SIG-M5 treated with dmso at 0.1 percent for 504 hours (cell line): Measurements from ENCODE around the gene ICOS.
"Not testable (repeated sequence)": the region's sequence is repeated elsewhere in the genome, so short reads cannot be mapped to it uniquely, and the experiment has no call there.

Experiments used
- DNase-seq: peaks from one replicate; lab custom pipeline; 2025; ENCODE audit not compliant: unreplicated experiment; lab: John Stamatoyannopoulos, UW

The ICOS gene

DNA sequence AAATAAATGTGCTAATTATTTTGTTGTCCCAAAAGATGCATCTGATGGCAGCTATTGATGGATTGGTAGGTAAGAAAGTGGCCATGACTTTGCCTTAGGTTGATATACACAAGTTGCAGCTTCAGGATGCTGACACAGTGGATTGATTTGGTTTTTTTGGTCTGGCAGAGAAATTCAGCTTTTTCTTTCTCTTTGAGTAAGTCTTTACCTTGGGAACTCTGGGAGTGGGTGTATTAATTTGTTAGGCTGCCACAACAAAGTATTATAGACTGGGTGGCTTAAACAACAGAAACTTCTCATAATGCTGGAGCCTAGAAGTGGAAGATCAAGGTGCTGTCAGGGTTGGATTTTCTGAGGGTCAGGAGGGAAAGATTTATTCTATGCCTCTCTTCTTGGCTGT lies 19.8 kb upstream of the ICOS start:
- no peak for DNase-seq

DNA sequence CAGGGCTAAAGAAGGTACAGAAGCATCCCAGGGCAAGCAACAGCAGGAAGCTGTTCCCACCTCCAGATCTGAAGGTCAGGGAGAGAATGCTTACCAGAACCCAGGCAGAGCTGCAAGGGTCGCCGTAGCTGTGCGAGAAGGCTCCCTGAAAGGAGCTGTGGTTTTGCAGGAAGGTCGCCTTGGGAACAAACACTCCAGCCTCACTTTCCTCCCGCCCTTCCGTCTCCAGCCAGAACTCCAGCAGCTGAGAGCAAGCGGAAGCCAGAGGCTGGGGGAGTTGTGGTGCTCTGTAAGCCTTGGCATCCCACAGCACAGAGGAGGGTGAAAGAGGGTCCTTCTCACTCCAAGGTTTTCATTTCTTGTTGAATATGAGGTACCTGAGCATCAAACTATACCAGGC lies 18.3 kb upstream of the ICOS start:
- DNase-seq, result no peak

DNA sequence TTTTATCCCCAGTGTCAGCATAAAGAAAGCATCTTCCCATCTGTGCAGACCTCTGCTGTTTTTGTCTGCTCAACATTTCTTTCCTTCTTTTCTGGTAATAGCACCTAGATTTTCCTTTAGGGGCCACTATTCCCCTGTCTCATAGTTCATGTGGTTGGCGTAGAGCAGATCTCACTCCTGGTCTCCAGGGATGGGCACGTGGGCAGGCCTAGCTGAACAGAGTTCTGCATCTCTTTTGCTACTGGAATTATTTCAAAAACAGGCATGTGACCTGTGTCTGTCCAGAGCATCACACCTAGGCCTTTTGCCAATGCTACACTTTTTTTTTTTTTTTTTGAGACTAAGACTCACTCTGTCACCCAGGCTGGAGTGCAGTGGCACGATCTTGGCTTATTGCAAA lies 17.7 kb upstream of the ICOS start:
- DNase-seq, result no peak

DNA sequence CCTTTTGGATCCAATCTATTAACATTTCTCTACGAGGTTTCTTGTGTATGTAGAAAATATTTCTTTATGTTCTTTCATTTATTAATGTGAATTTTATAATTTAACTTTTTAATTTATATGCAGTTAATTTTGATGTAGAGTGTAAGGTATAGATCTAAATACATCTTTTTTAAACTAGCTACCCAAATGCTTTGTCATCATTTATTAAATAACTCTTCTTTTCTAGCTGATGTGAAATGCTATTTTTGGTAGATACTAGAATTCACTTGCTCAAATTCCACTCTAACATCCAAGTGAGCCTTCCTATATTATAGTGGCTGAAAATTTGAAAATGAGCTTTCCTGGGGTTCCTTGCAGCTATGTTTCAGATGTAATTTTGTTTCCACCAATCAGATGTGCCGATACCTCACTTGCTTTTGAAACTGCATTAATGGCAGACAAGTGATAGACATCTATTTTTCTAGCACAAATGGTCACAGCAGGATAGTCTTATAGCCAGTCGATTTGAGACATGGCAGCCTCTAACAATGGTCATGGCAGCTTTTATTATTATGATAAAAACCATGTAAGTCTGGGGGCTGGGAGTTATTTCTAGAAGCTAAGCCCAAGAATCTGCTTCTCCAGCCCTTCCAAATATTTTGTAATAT lies 10.9 kb upstream of the ICOS start:
- DNase-seq, result no peak

DNA sequence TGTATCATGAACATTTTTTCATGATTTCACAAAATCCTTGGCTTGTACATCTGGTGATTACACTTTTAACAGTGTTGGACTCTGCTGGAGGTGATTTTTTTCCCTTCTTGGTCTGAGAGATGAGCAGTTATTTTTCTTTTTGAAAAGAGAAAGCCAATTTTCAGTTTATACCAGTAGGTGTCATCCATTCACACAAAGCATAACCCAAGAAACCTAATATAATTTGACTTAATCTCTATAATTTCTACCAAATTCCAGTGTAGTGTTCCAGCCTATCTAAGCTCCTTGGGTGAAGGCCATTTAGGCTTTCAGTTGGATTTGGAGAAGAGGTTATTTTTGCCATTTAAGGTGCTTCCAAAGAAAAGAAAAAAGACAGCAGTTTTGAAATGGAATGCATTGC lies 7.7 kb upstream of the ICOS start:
- no peak for DNase-seq

DNA sequence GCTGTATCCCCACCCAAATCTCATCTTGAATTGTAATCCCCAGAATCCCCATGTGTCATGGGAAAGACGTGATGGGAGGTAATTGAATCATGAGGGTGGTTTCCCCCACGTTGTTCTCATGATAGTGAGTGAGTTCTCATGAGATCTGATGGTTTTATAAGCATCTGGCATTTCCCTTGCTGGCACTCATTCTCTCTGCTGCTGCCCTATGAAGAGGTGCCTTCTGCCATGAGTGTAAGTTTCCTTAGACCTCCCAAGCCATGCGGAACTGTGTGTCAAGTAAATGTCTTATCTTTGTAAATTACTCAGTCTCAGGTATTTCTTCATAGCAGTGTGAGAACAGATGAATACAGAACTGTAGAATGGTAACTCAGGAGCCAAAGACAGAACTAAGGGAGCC lies 5.3 kb upstream of the ICOS start:
- DNase-seq, result not testable (repeated sequence)

DNA sequence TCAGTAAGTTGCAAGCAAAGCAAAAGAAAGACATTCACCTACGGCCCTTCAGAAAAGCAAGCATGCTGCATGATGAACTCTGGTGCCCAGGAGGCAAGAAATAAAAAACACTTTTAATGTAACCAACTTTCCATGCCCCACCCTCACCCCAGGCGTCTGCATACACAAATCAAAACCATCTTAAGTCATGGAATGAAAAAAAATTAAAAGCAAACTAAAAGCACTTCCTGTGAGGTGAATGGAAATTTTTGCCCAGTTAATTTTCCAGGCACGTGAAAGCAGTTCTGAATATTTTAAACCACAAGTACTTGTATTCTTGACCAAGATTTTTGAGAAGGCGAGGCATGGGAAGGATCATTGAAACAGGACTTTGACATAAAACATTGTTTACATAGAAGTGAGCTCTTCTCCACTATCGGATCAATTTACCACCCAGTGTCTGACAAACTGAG lies 2.5 kb upstream of the ICOS start:
- no peak for DNase-seq

DNA sequence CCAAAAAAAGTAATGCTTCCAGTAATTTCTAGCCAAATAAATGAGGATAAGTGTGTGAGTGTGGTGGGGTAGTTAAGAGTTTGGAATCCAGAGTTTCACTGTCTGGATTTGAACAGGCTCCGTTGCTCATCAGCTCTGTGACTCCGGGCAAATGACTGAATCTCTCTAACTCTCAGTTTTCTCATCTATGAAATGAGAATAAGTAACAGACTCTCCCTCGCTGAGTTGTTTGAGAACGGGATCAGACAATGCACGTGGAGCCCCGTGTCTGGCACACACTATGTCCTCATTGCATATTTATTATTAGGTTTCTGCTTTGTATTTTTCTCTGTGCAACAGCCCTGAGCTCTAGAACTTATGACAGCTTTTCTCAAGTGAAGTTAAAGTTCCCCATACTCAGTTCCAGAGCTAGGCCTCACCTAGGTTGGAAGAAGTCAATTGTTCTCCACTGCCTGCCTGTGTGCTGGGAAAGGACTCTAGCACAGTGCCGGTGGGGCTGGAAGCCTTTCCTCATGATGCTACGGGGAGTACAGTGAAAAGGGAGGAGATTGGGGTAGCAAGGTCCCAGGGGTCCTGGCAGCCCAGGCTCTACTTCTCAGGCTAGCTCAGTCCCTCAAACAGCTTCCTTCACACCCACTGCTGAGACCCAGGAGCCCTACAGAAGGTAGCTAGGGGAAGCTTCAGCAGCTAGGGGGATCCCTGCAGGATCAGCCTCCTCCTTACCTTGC lies 1.7 kb upstream of the ICOS start:
- no peak for DNase-seq

DNA sequence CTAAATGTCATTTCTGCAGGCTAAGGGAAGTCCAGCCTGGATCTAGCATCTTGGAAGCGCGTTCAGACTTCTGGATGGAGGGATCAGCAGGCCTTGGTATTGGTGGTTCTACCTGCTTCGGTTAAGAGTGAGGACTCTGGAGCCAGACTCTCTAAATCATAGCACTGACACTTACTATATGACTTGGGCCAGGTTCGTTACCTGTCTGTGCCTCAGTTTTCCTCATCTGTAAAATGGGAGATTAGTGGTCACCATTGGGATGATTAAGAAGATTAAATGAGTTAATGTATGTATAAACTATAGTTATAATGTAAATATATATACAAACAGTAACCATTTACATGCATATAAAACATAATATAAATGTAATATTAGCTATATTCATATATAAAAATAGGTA lies 995 bp upstream of the ICOS start:
- DNase-seq, result no peak

DNA sequence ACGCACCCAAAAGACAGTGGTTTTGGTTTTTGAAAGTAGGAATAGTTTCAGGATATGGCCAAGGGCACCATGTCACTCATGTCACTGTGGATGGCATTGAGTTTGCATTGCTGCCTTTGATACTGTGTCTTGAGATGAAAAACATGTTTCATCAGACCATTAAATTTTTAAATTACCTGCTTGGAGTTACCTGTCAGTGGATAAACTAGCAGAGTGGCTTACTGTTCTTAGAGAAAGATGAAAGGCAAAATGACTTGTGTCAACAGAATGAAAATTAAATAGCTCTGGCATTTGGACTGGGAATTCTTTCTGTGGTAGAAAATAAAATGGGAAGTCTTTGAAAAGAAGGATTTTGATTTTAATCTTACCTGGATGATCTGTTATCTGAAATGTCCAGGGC lies 386 bp downstream of the ICOS start:
- no peak for DNase-seq

DNA sequence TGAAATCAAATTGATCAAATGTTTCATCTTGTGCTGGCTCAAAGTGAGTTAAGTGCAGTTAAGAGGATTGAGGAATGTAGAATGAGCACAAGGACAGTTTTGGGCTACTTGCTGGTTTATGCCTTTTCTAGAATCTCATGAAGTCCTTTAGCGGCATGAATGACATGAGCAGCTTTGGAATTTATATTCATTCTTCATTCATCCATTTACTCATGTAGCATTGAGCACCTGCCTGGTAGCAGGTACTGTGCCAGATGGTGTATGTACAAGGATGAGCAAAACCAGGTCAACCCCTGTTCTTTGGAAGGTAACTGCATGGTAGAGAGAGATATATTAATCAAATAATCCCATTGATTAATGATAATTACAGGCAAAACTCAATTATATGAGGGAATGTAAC lies 1.2 kb downstream of the ICOS start:
- no peak for DNase-seq

DNA sequence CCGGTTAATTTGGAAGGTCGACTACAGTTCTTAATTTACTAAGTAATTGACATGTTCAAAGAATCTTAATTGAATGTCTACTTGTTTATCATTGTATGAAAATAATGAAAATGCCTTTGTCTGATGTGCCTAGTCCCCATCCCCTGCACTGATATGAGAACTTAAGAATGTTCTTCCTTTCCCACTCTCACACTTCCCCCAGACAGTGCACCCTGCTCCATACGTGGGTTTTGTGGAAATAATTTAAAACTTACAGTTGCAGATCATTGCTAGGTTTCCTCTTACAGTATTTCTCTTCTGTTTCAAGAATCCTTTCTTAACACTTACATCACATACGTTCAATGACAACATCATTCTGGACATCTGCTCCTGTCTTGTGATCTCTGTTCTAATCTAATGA lies 3.5 kb downstream of the ICOS start:
- no peak for DNase-seq

DNA sequence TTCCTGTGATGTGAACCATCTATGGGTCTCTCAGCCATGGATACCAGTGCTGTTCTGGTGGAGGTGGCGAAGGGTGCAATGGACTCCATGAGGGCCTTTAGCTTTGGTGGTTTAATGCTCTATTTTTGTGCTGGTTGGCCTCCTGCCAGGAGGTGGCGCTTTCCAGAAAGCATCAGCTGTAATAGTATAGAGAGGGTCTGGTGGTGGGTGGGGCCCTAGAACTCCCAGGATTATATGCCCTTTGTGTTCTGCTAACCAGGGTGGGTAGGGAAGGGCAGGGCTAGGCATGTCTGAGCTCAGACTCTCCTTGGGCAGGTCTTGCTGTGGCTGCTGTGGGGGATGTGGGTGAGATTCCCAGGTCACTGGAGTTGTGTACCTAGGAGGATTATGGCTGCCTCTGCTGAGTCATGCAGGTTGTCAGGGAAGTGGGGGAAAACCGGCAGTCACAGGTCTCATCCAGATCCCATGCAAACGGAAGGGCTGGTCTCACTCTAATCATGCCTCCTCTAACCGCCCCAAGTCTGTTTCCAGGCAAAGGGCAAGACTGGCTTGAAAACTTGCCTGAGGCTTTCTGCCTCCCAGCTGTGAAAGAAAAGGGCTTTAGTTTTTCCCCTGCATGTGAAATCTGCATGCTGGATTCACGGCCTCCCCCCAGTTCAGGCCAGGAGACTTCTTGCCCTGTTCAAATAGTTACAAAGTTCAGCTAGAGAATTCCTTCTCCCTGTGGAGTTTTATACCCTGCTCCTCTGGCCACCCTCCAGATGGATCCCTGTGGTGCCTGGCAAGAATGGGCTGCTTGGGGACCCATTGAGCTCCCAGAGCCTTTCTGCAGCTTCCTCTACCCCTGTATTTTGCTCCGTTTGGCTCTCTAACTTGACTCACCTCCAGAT lies 7.2 kb downstream of the ICOS start:
- not testable (repeated sequence) for DNase-seq

DNA sequence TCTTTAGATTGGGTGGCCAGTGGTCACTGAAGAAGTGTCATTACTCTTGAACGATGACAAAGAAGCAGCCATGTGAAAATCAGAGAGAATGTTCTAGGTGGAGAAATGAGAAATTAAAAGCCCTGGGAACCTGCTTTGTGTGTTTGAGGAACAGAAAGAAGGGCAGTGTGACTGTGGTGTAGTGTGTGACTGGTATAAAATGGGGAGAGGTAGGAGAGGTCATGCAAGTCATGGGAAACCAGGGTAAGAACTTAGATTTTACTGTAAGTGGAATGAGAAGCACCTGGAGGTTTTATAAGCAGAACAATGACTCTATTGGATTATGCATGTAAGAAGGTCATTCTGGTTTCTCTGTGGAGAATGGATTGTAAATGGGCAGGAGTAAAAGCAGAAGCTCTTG lies 12.2 kb downstream of the ICOS start:
- no peak for DNase-seq

DNA sequence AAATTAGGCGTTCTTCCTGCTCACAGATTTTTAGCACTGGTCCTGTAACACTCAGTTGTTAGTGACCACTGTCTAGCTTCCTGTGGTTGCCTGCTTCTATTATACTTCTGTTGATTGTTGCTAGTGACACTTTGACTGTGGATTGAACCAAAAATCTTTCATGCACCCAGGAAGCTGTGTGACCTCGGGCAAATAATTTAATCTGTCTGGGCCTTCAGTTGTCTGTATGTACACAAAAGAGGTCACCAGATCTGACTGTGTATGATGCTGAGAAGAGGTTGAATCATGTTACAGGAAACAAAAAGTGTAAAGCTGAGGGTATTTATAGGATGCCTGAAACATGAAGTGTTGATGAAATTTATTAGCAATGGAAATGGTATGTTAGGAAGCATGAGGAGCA lies 12.7 kb downstream of the ICOS start:
- no peak for DNase-seq

DNA sequence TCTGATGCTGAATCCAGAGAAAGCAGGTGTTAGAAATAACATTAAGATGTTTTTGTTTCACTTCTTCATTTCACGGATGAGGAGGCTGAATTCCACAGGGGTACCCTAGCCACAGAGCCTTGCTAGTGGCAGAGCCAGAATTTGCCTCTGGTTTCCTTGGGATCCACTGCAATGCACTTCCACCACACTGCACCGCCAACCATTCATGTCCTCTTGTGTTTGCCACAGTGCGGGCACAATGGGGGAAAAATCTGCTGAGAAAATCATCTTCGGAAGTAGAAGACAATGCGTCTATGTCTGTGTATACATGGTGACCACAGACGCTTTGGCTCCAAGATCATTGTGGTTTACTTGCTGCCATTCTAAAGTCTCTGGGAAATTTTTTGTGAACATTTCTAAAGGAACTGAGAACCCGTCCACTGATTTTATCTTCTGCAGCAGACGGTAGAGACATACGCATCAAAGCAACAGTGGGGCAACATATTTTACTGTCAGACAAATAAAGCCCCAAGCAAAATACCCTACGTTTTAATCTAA lies 14.9 kb downstream of the ICOS start:
- DNase-seq, result no peak

DNA sequence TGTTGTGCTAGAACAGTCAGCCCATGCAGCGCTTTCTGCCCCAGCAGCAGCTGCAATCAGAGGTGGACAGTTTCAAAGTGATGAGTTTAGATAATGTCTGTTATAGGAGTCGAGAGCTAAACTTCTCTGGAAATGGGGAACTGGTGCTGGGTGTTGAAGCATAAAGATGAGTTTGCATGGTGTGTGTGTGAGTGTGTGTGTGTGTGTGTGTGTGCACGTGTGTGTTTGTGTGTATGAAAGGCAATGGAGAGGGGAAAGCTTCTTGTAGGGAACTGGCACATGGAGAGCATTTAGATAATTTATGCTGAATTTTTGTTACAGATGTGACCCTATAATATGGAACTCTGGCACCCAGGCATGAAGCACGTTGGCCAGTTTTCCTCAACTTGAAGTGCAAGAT lies 22.7 kb downstream of the ICOS start:
- no peak for DNase-seq

DNA sequence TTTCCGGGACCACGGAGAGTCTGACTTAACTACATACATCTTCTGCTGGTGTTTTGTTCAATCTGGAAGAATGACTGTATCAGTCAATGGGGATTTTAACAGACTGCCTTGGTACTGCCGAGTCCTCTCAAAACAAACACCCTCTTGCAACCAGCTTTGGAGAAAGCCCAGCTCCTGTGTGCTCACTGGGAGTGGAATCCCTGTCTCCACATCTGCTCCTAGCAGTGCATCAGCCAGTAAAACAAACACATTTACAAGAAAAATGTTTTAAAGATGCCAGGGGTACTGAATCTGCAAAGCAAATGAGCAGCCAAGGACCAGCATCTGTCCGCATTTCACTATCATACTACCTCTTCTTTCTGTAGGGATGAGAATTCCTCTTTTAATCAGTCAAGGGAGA lies 23.1 kb downstream of the ICOS start:
- no peak for DNase-seq

DNA sequence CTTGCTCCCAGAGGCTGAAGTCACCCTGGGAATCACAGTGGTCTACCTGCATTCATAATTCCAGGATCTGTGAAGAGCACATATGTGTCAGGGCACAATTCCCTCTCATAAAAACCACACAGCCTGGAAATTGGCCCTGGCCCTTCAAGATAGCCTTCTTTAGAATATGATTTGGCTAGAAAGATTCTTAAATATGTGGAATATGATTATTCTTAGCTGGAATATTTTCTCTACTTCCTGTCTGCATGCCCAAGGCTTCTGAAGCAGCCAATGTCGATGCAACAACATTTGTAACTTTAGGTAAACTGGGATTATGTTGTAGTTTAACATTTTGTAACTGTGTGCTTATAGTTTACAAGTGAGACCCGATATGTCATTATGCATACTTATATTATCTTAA lies 24.2 kb downstream of the ICOS start:
- DNase-seq, result no peak

DNA sequence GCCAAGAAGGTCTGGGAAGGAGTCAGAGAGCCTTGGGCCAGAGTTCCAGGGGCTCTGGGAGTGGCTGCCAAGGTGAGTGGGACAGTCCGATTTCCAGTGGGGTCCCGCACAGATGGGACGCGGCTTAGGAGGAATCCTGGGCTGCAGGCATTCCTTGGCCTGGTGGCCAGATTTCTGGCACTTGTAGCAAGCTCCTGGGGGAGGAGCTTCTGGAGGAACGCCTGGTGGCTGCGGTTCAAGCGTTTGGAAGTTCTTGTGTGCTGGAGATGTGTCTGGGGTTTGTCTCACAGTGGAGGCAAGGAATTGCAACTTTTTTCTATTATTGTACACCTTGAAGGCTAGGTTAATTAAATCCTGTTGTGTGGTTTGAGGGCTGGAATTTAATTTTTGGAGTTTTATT lies 28.6 kb downstream of the ICOS start:
- not testable (repeated sequence) for DNase-seq

DNA sequence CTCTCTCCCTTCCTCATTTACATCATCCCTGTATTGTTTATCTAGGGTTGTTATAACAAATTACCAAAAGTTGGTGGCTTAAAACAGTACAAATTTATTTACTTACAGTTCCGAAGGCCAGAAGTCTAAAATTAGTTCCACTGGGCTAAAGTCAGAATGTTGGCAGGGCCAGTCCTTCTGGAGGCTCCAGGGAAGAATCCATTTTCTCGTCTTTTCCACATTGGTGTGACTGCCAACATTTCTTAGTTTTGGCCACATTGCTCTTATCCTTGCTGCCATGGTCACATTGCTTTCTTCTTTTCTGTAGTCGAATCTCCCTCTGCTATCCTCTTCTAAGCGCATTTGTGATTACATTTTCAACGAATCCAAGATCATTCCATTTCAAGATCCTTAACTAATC lies 34.7 kb downstream of the ICOS start:
- no peak for DNase-seq

DNA sequence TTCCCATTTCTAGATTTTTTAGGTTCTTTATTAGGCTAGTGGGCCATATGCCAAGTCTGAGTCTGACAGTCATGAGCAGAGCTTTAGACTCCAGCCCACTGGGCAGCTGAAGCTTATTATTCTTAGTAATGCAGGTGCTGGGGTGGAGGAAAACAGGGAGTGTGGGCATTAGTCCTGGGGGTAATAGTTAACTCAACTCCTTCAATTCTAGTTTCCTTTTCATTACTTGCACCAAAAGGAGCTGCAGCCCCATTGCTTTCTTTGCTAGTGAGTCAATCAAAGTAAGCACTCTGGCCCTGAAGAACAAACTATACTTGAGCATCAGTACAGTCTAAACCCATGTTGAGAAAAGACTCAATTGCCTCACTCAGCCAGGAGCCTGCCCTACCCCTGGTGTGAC lies 35.5 kb downstream of the ICOS start:
- DNase-seq, result no peak
